CD4-positive, alpha-beta T cell (primary cell): ENCODE measurements around the gene STAMBP. TPM values are rescaled to one million over a fixed set of nuclear protein-coding genes. Genes with fewer than 3 reads are reported as not detected.

ENCODE experiments used
- ATAC-seq: fragments of 200-7000 bp; cut with Tn5 transposase; one replicate; pipeline ENCODE4 v1.10.0; 2022; ENCODE audit warnings: mild to moderate bottlenecking; ENCODE audit not compliant: poor library complexity
- CTCF ChIA-PET: fragments of 350-600 bp; sonication (Branson Sonifier 250); formaldehyde crosslinking; loops from one replicate; lab custom pipeline; 2021; ENCODE audit warnings: antibody characterized with exemption, inconsistent platforms; lab: Charles Lee
- POLR2A ChIA-PET: fragments of 350-600 bp; sonication (Branson Sonifier 250); formaldehyde crosslinking; loops from one replicate; lab custom pipeline; 2021; ENCODE audit warnings: antibody characterized with exemption, inconsistent platforms; lab: Charles Lee
- DNase-seq, 14 experiments: peaks; one replicate each; pipeline ENCODE4 v3.0.0-alpha.2; 2013 to 2020; ENCODE audit warnings: mixed read lengths in 2 of 14
- H3K27ac ChIP-seq, 2 donors: one replicate each; pipeline versions ENCODE4 v1.5.1 to v1.7.0; 2013; ENCODE audit warnings: low read length in 2 of 2, low read depth in 1 of 2, mild to moderate bottlenecking in 1 of 2
- H3K27me3 ChIP-seq, 2 experiments: 1 replicate in 1 of 2; 2 replicates in 1 of 2; pipeline versions ENCODE4 v1.6.1 to v1.7.0; 2013; ENCODE audit warnings: low read length in 2 of 2, control low read depth in 1 of 2, mild to moderate bottlenecking in 1 of 2, moderate library complexity in 1 of 2; ENCODE audit not compliant: insufficient read depth in 2 of 2, control insufficient read depth in 1 of 2
- H3K36me3 ChIP-seq: one replicate; pipeline ENCODE4 v1.6.1; 2013; ENCODE audit warnings: low read length, control low read depth; ENCODE audit not compliant: insufficient read depth
- H3K4me1 ChIP-seq: one replicate; pipeline ENCODE4 v1.6.1; 2013; ENCODE audit warnings: low read length, control low read depth; ENCODE audit not compliant: insufficient read depth
- H3K4me3 ChIP-seq: one replicate; pipeline ENCODE4 v1.5.1; 2013; ENCODE audit warnings: mild to moderate bottlenecking, low read length, moderate library complexity
- H3K9me3 ChIP-seq, 2 experiments: 1 replicate in 1 of 2; 2 replicates in 1 of 2; pipeline versions ENCODE4 v1.6.1 to v1.7.0; 2013; ENCODE audit warnings: low read length in 2 of 2, mild to moderate bottlenecking in 2 of 2, control low read depth in 1 of 2, moderate library complexity in 1 of 2; ENCODE audit not compliant: control insufficient read depth in 1 of 2, insufficient read depth in 1 of 2
- H3K27ac Mint-ChIP-seq: one replicate; pipeline ENCODE4 v1.8.0; 2020; ENCODE audit warnings: mixed read lengths
- H3K27me3 Mint-ChIP-seq: one replicate; pipeline ENCODE4 v1.8.0; 2021; ENCODE audit warnings: mixed read lengths
- H3K36me3 Mint-ChIP-seq: one replicate; pipeline ENCODE4 v1.8.0; 2021; ENCODE audit warnings: low read depth, mixed read lengths
- H3K4me1 Mint-ChIP-seq: one replicate; pipeline ENCODE4 v1.8.0; 2021; ENCODE audit warnings: low read depth, mixed read lengths
- H3K4me3 Mint-ChIP-seq: one replicate; pipeline ENCODE4 v1.8.0; 2020; ENCODE audit warnings: mild to moderate bottlenecking, mixed read lengths
- H3K9me3 Mint-ChIP-seq: one replicate; pipeline ENCODE4 v1.8.0; 2020; ENCODE audit warnings: mixed read lengths
- intact Hi-C, 2 experiments: fragments of 100-400 bp; cut with DNase I in 1 of 2; cut with micrococcal nuclease in 1 of 2; formaldehyde crosslinking; loops; one replicate each; pipeline versions ENCODE4 v1.15.1 to v1.9.0; 2023 to 2025; cut with DNase I, micrococcal nuclease
- total RNA-seq, 174 experiments: library from RNA in 2 of 174; stranded (reverse) in 2 of 174; gene quantifications; one replicate each; pipeline ENCODE4 v1.2.3 and lab custom pipeline; 2021 to 2026
- TF ChIP-seq, protein P1 (sequence below): fragments of 200-600 bp; IDR thresholded peaks from one replicate; pipeline ENCODE4 v1.8.0; 2022; ENCODE audit warnings: antibody characterized with exemption, mild to moderate bottlenecking

The STAMBP gene
- total RNA-seq, 2 experiments from 2014 or later, result 11.3 to 13.8 TPM

- TF ChIP-seq, protein P1, sequence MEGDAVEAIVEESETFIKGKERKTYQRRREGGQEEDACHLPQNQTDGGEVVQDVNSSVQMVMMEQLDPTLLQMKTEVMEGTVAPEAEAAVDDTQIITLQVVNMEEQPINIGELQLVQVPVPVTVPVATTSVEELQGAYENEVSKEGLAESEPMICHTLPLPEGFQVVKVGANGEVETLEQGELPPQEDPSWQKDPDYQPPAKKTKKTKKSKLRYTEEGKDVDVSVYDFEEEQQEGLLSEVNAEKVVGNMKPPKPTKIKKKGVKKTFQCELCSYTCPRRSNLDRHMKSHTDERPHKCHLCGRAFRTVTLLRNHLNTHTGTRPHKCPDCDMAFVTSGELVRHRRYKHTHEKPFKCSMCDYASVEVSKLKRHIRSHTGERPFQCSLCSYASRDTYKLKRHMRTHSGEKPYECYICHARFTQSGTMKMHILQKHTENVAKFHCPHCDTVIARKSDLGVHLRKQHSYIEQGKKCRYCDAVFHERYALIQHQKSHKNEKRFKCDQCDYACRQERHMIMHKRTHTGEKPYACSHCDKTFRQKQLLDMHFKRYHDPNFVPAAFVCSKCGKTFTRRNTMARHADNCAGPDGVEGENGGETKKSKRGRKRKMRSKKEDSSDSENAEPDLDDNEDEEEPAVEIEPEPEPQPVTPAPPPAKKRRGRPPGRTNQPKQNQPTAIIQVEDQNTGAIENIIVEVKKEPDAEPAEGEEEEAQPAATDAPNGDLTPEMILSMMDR, result no peak
- H3K36me3 Mint-ChIP-seq, result no peaks in the 10 kb centered on the region
- ChIA-PET POLR2A (no interaction called here), CTCF (no interaction called here)
- Histone ChIP-seq H3K27me3 (no peaks in the 10 kb centered on the region), H3K4me1 (no peaks in the 10 kb centered on the region), H3K36me3 (no peaks in the 10 kb centered on the region), H3K9me3 (no peaks in the 10 kb centered on the region), H3K27ac (no peak overlapping the region), H3K4me3 (no peak overlapping the region)
- intact Hi-C loops, result no loop called here
- ATAC-seq (no peak), DNase-seq (no peak)
- no peaks in the 10 kb centered on the region for H3K4me1 Mint-ChIP-seq
- no peak overlapping the region for H3K27ac Mint-ChIP-seq
- H3K27me3 Mint-ChIP-seq, result no peaks in the 10 kb centered on the region
- H3K9me3 Mint-ChIP-seq, result no peaks in the 10 kb centered on the region
- no peak overlapping the region for H3K4me3 Mint-ChIP-seq
These were observed 88.5 kb downstream of the STAMBP start for GRCh38 chr2:73917296-73917695.

DNA sequence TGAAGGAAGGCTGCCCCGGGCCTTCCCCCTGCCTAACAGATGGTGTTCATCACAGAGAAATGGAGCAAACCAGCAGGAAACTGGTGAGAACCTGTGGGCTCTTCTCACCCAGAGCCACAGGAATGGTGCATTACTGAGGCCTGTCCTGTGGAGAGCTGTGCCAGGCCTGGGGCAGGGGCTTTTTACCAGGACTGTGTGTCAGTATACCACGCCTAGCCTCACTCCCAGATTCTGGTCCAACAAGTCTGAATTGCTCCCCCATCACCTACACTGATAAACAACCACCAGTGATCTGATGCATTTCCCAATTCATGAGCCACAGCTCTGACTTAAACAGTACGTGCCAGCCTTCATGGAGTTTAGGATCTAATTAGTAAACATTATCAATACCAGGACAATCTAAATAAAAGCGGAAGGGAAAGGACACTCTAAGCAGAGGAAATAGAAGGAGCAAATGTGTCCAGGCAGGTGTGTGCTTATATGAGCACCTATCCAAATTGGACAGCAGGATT lies 89.0 kb downstream of the STAMBP start:
- Mint-ChIP-seq H3K9me3 (no peaks in the 10 kb centered on the region), H3K36me3 (no peaks in the 10 kb centered on the region), H3K27ac (no peak overlapping the region), H3K4me3 (no peak overlapping the region), H3K27me3 (no peaks in the 10 kb centered on the region), H3K4me1 (no peaks in the 10 kb centered on the region)
- TF ChIP-seq, protein P1, result no peak
- H3K27me3 ChIP-seq, result no peaks in the 10 kb centered on the region
- DNase-seq, result no peak
- no peaks in the 10 kb centered on the region for H3K9me3 ChIP-seq
- H3K36me3 ChIP-seq, result no peaks in the 10 kb centered on the region
- intact Hi-C loops, result no loop called here
- ChIA-PET CTCF (no interaction called here), POLR2A (no interaction called here)
- H3K4me3 ChIP-seq, result no peak overlapping the region
- H3K27ac ChIP-seq, result no peak overlapping the region
- no peaks in the 10 kb centered on the region for H3K4me1 ChIP-seq
- ATAC-seq, result no peak

DNA sequence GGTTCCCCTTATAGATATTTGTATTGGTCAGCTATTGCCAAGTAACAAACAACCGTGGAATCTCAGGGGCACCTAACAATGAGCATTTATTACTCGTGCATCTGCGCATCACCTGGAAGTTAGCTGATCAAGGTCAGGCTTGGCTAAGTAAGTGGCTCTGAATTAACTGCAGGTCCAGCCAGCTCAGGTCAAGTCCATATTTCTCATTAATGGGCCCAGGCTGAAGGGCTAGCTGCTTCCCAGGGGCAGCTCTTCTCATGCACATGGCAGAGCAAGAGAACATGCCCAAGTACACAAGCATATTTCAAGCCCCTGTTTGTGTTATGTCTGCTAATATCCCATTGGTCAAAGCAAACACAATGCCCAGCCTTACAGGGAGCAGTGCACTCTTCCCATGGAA lies 90.1 kb downstream of the STAMBP start:
- ATAC-seq (no peak), DNase-seq (no peak)
- H3K9me3 ChIP-seq, result no peaks in the 10 kb centered on the region
- no peaks in the 10 kb centered on the region for H3K36me3 ChIP-seq
- H3K4me3 ChIP-seq, result no peak overlapping the region
- H3K27me3 Mint-ChIP-seq, result no peaks in the 10 kb centered on the region
- no peaks in the 10 kb centered on the region for H3K4me1 Mint-ChIP-seq
- no peak overlapping the region for H3K4me3 Mint-ChIP-seq
- H3K27ac ChIP-seq, result no peak overlapping the region
- intact Hi-C loops, result no loop called here
- CTCF ChIA-PET, result no interaction called here
- TF ChIP-seq, protein P1, result no peak
- no peak overlapping the region for H3K27ac Mint-ChIP-seq
- POLR2A ChIA-PET, result interaction anchor here (0.9 kb wide), 1 partner anchor 17 kb away, joined by 3 read pairs; no protein-coding TSS in a partner anchor
- H3K9me3 Mint-ChIP-seq, result no peaks in the 10 kb centered on the region
- no peaks in the 10 kb centered on the region for H3K4me1 ChIP-seq
- no peaks in the 10 kb centered on the region for H3K36me3 Mint-ChIP-seq
- no peaks in the 10 kb centered on the region for H3K27me3 ChIP-seq
